SJCRH30 (cell line): Measurements from ENCODE around the gene PRR30. TPM values are rescaled to one million over a fixed set of nuclear protein-coding genes. Genes with fewer than 3 reads are reported as not detected.

Experiments
- DNase-seq, 2 experiments: peaks; one replicate each; pipeline ENCODE4 v3.0.0-alpha.2; 2015 to 2020
- H3K27ac ChIP-seq: fragments of 250-450 bp; sonication (Bioruptor Pico); 2 replicates; pipeline ENCODE4 v1.5.1; 2020; ENCODE audit warnings: mild to moderate bottlenecking, moderate library complexity
- H3K27me3 ChIP-seq: fragments of 250-450 bp; sonication (Bioruptor Pico); 2 replicates; pipeline ENCODE4 v1.5.1; 2020; ENCODE audit warnings: mild to moderate bottlenecking, moderate library complexity
- H3K36me3 ChIP-seq: fragments of 250-450 bp; sonication (Bioruptor Pico); 2 replicates; pipeline ENCODE4 v1.5.1; 2020; ENCODE audit warnings: mild to moderate bottlenecking, moderate library complexity
- H3K4me1 ChIP-seq: fragments of 250-450 bp; sonication (Bioruptor Pico); 2 replicates; pipeline ENCODE4 v1.5.1; 2020; ENCODE audit warnings: mild to moderate bottlenecking, moderate library complexity
- H3K4me3 ChIP-seq: fragments of 250-450 bp; sonication (Bioruptor Pico); 2 replicates; pipeline ENCODE4 v1.5.1; 2020; ENCODE audit warnings: mild to moderate bottlenecking, moderate library complexity
- H3K9me3 ChIP-seq: fragments of 250-450 bp; sonication (Bioruptor Pico); replicated peaks from 2 replicates; pipeline ENCODE4 v1.5.1; 2020; ENCODE audit warnings: mild to moderate bottlenecking, moderate library complexity
- total RNA-seq: library from RNA; depleted of rRNA; stranded (reverse); fragments of >200 nt; shearing (Covaris generic); gene quantifications from 2 replicates; pipeline ENCODE4 v1.2.3, GENCODE V29; 2014; rRNA removed

PRR30 gene
- total RNA-seq, 1 experiment from 2014 or later = not detected

DNA sequence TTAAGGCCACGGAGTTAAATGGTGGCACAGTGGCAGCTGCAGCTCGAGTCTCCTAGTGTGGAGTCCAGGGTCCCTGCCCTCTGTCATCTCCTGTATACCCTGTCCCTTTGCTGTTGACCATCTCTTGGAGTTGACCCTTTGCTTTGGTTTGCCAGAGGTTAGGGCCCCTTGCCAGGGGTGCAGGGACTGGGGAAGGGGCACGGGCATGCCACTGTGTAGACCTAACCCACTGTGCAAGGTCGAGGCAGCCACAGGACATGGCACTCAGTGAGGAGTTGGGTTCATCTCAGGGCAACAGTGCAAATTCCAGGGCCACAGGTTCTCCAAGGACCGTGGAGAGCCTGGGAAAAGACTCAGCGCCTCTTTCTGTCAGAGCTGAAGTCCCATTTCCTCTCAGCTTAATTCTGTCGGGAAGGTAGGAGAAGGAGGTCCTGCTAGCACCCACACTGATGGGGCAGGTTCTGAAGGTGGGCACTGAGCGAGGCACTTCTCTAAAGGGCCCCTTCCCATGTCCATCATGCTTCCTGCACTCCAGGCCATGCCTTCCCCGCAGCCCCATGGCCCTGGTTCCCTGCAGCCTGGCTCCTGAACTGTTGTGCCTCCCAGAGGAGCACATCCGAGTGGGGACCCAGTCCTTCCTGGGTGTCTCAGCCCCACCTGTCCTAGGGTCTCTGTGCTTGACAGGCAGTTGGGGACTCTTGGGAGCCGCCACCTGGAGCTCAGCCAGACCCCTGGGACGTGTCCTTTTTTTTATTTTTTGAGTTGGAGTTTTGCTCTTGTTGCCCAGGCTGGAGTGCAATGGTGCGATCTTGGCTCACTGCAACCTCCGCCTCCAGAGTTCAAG is 49.9 kb downstream of the PRR30 start:
- no peaks in the 10 kb centered on the region for H3K9me3 ChIP-seq
- no peak overlapping the region for H3K27ac ChIP-seq
- H3K36me3 ChIP-seq = no peaks in the 10 kb centered on the region
- peaks cover 22% of the 10 kb centered on the region; the same call in 1 of the 2 replicates for H3K27me3 ChIP-seq
- no peak overlapping the region for H3K4me3 ChIP-seq
- no peak for DNase-seq
- peaks cover 5% of the 10 kb centered on the region for H3K4me1 ChIP-seq

DNA sequence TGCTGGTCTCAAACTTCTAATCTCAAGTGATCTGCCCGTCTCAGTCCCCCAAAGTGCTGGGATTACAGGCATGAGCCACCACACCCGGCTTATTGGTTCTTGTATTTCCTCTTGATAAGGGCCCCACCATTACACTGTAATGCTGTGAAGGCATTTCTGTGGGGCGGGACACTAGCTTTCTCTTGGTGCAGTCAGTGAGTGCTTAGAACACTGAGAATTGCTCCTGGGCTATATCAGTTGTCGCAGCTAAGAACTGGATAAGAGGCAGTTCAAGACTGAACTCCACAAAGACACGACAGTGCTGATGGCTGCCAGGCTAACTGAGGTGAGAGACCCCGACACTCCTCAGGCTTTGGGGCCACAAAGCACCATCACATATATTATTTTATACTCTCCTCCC is 50.6 kb downstream of the PRR30 start:
- Histone ChIP-seq H3K9me3 (no peaks in the 10 kb centered on the region), H3K4me3 (no peak overlapping the region), H3K27me3 (peaks cover 20% of the 10 kb centered on the region; the same call in 1 of the 2 replicates), H3K4me1 (peaks cover 12% of the 10 kb centered on the region), H3K27ac (no peak overlapping the region), H3K36me3 (no peaks in the 10 kb centered on the region)
- DNase-seq = no peak

DNA sequence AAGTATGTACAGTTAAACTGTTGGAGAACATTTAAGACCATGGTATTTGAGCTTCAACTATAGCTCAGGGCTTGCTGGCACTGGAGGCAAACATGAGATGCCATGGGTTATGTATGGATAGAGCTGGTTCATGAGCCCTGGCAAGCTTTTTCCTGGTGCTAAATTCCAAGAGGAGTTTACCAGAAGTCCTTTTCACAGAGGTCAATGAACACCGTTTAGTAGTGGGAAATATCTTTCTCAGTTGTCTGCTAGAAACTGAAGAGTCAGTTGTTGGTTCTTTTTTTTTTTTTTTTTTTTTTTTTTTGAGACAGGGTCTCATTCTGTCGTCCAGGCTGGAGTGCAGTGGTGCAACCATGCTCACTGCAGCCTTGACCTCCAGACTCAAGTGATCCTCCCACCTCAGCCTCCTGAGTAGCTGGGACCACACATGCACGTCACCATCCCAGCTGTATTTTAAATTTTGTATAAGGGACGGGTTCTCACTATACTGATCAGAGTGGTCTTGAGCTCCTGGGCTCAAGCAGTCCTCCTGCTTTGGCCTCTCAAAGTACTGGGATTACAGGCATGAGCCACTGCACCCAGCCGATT is 51.3 kb downstream of the PRR30 start:
- no peak overlapping the region for H3K4me3 ChIP-seq
- H3K27ac ChIP-seq = no peak overlapping the region
- no peak for DNase-seq
- H3K36me3 ChIP-seq = no peaks in the 10 kb centered on the region
- peaks cover 18% of the 10 kb centered on the region for H3K4me1 ChIP-seq
- peaks cover 15% of the 10 kb centered on the region; the same call in 1 of the 2 replicates for H3K27me3 ChIP-seq
- no peaks in the 10 kb centered on the region for H3K9me3 ChIP-seq

Other genes with a start within 250 kb of the PRR30 start
- 0.51 and 0.57 TPM in 2 replicates for gene MAPRE3, start 168.8 kb downstream of the PRR30 start, total RNA-seq
- 38.0 and 45.2 TPM in 2 replicates for gene TMEM214, start 106.4 kb downstream of the PRR30 start, total RNA-seq
- 71.4 and 72.4 TPM in 2 replicates for gene AGBL5, start 87.7 kb downstream of the PRR30 start, total RNA-seq
- gene OST4, start 67.8 kb downstream of the PRR30 start, total RNA-seq = 349 and 357 TPM in 2 replicates
- 80.5 and 87.7 TPM in 2 replicates for gene EMILIN1, start 60.8 kb downstream of the PRR30 start, total RNA-seq
- gene KHK, start 52.6 kb downstream of the PRR30 start, total RNA-seq = 0.30 and 0.63 TPM in 2 replicates
- 0.08 TPM in 1 of 2 replicates, not detected in the other for gene CGREF1, start 20.3 kb downstream of the PRR30 start, total RNA-seq
- gene ABHD1, start 15.6 kb downstream of the PRR30 start, total RNA-seq = not detected in 2 replicates
- 62.3 and 64.8 TPM in 2 replicates for gene PREB, start 4.8 kb downstream of the PRR30 start, total RNA-seq
- gene TCF23, start 9.6 kb upstream of the PRR30 start, total RNA-seq = not detected in 2 replicates
- gene ATRAID, start 72.6 kb upstream of the PRR30 start, total RNA-seq = 172 and 182 TPM in 2 replicates
- gene SLC5A6, start 72.9 kb upstream of the PRR30 start, total RNA-seq = 74.3 and 95.9 TPM in 2 replicates
- 57.8 and 61.4 TPM in 2 replicates for gene CAD, start 78.0 kb upstream of the PRR30 start, total RNA-seq
- gene SLC30A3, start 123.6 kb upstream of the PRR30 start, total RNA-seq = 4.4 and 4.9 TPM in 2 replicates
- gene DNAJC5G, start 136.0 kb upstream of the PRR30 start, total RNA-seq = not detected in 2 replicates
- gene TRIM54, start 143.0 kb upstream of the PRR30 start, total RNA-seq = 0.23 and 0.34 TPM in 2 replicates
- gene UCN, start 169.0 kb upstream of the PRR30 start, total RNA-seq = 0.32 and 1.6 TPM in 2 replicates
- gene MPV17, start 183.7 kb upstream of the PRR30 start, total RNA-seq = 74.2 and 76.6 TPM in 2 replicates
- gene GTF3C2, start 217.4 kb upstream of the PRR30 start, total RNA-seq = 86.8 and 89.4 TPM in 2 replicates
- gene EIF2B4, start 230.9 kb upstream of the PRR30 start, total RNA-seq = 50.9 and 59.5 TPM in 2 replicates
- gene SNX17, start 231.2 kb upstream of the PRR30 start, total RNA-seq = 117 and 120 TPM in 2 replicates
- gene ZNF513, start 241.3 kb upstream of the PRR30 start, total RNA-seq = 13.8 and 14.2 TPM in 2 replicates